Measurements from ENCODE around the gene CHRDL2.

GRCh38 chr11:74672956-74673692, 58.1 kb downstream of the CHRDL2 start:
- TF ChIP-seq CTCF (conservative IDR thresholded peaks at IDR 0.05 in 1 of 2, IDR thresholded peaks at IDR 0.05 in 1 of 2; ENCODE audit: extremely low read depth in 1 of 2, insufficient read depth in 1 of 2, low read depth in 1 of 2, low read length in 2 of 2) (no peak), EZH2 (IDR thresholded peaks at IDR 0.05; ENCODE audit: borderline replicate concordance, low read length) (no peak)
